T-helper 1 cell (primary cell): ENCODE data around the gene UPK3A.

Experiments used
- DNase-seq, 5 donors: peaks; one replicate each; pipeline ENCODE4 v3.0.0-alpha.2; 2012 to 2020

UPK3A gene

GRCh38 chr22:45332001-45332400 lies 47.3 kb downstream of the UPK3A start:
- no peak for DNase-seq

DNA sequence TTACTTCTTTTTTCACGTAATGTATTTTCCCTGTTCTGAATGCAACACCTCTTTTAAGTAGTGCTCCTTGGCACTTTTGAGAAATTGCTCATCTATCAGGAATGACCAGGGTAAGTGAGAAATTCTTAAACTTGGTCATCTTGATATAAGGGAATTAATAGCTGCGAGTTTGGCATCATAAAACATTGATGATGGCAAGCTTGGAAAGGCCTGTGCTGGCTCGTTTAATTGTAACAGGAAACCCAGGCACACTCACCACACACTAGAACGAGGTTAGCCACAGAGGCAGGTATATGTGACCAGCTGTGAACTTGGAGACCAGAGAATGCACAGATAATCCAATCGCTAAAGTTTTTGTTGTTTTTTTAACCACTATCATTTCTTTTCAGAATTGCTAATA lies 49.3 kb downstream of the UPK3A start:
- DNase-seq: no peak

DNA sequence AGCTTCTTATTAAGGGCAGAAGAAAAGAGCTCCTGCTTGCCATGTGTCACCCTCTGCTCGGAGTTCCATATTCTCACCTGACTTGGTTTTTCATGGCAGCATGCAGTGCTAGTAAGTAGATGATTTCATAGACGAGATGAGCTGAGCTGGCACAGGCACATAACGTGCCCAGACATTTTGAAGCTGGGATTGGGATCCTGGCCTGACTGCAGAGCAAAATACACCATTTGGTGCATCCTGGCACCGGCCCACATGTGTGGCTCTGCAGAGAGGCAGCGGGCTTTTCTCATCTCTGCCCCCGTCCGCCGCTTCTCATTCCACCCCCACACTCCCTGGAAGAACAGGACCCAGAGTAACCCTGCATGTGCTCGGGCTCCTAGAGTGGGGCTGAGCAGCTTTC lies 49.8 kb downstream of the UPK3A start:
- DNase-seq: no peak

- DNase-seq: no peak
Observed at GRCh38 chr22:45335021-45335818, 50.5 kb downstream of the UPK3A start.

DNA sequence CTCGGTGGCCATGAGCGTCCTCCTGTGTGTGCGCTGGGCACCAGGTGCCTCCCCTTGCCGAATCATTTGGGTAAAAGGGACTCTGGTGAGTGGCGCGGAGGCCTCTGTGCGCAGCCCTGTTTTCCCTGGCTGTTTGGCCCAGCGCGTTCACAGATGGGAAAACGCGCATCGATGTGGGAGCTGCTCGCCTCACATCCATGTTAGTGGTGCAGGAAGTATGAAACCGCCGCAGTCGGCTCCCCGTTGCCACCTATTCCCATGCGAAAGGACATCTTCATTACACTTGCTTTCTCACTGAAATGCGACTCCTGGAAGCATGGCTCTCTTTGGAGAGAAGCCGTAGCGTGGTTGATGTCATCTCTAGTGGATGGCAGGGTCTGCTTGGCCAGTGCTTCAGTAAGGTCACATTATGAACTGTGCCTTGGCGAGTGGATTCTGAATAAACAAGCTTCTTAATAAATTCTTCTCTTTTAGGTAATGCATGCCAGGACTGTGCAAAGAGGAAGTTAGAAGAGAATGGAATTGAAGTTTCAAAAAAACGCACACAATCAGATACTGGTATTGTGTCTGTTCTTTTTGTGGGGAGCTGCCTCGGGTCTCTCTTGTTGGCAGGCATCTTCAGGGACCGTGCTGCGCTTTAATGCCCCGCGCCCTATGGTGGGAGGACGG lies 51.2 kb downstream of the UPK3A start:
- no peak for DNase-seq

- DNase-seq: no peak
Observed at GRCh38 chr22:45336971-45337431, 52.3 kb downstream of the UPK3A start.

DNA sequence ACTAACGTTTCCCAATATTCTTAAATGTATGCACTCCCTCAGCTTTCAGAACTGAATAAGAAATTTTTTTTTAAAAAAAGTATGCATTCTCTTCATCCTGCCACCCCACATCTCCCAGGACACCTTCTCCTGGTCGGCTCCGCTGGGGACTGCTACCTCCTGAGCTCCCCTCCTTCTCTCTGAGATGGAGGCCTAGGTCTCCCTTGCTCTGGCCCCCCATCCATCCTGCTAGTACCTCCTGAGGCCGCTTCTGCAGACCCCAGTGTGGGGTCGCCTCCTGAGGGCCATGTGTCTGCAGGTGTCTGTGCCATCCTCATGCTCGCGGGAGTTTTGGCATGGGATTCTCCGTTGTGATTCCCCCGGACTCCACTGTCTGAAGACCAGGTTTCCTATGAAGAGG lies 52.8 kb downstream of the UPK3A start:
- no peak for DNase-seq

DNA sequence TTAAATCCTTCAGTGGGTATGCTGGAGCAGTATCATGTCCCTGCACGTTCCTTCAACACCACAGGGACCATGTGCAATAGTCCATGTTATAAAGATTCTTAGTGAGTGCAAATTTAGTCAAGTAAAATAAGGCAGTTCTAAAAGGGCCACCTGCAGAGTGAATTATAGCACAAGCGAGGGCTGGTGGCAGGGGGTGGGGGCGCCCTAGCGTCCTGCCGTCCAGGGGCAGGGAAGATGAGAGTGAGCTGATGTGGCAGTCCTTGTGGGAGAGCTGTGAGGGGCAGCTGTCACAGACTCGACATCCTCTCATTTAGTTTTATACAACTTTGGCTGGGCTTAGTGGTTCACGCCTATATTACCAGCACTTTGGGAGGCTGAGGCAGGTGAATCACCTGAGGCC lies 54.0 kb downstream of the UPK3A start:
- DNase-seq: no peak

GRCh38 chr22:45340323-45340722 lies 55.6 kb downstream of the UPK3A start:
- DNase-seq: no peak

GRCh38 chr22:45341498-45341897 lies 56.7 kb downstream of the UPK3A start:
- peak in 3 of 5 donors; percentile 33 to 35 (median 34) for DNase-seq

- no peak for DNase-seq
Observed at GRCh38 chr22:45343143-45343542, 58.4 kb downstream of the UPK3A start.

DNA sequence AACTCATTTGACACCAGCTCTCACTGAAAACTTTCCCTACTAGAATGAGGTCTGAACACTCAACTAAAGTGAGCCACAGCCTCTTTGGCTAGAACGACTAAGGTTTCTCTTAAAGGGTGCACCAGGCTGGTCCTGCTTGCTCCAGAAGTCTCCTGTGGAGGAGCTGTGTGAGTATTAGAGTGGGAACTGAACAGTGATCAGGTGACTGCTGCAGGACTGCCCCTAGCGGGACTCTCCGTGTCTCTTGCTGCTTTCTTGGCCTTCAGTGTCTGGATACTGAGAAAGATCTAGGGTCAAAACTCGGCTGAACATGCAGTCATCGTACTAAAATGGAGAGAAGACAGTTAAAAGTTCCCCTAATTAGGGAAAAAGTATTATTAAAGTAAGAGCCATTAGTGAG lies 59.6 kb downstream of the UPK3A start:
- DNase-seq: no peak
